NB4 (cell line): ENCODE measurements around the gene CCL8.
A peak's percentile ranks its signal among the peaks of the same experiment; 100 is the strongest.

Experiments
- DNase-seq: peaks from one replicate; pipeline ENCODE4 v3.0.0; 2010; ENCODE audit warnings: low read depth
- H3K4me3 ChIP-seq: one replicate; pipeline ENCODE4 v1.5.1; 2011; ENCODE audit warnings: mild to moderate bottlenecking, low read depth, low read length, moderate library complexity
- MYC ChIP-seq: IDR thresholded peaks from 2 replicates; pipeline ENCODE4 v1.6.1; 2011; ENCODE audit warnings: low read depth, low read length
- POLR2A ChIP-seq: IDR thresholded peaks from 2 replicates; pipeline ENCODE4 v1.6.1; 2011; ENCODE audit warnings: mild to moderate bottlenecking; ENCODE audit not compliant: insufficient read length; ENCODE audit errors: extremely low read depth
- TF ChIP-seq, protein P1 (sequence below): IDR thresholded peaks from one replicate; pipeline ENCODE4 v1.5.1; 2012; ENCODE audit warnings: low read depth, low read length
- TF ChIP-seq, protein P2 (sequence below): IDR thresholded peaks from 2 replicates; pipeline ENCODE4 v1.6.1; 2011; ENCODE audit warnings: low read depth, low read length

Gene CCL8

DNA sequence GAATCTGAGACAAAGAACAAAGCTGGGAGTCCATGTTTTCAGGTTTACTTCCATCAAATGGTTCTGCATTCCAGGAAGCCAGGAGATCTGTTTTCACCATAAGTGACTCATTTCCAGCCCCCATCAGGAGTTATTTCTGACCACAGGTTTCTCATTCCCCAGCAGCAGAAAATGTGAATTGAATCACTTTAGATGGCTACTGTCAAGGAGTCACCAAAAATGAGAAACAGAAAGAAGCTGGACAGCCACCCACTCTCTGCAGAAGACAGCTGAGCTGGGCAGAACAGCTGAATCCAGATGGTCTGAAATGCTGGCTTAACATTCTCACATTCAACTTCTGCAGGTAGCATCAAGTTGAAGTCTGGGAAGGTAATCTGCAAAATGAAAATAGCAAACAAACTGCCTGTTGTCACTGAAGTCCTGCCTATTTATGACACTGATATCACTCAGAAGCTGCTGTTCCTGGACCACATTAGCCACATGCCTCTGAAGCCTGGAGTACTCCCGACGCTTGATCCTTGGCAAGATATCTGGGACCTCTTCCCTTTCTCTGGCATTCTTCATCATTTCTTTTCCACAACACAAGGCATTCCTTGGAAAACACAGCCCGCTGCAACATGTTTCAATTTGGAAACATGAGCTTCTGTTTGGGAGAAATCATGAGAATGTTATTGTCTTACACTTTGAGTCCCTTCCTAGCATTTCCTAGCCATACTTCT is 18.4 kb upstream of the CCL8 start:
- DNase-seq, result peak; percentile 17
- TF ChIP-seq MYC, result no peak
- TF ChIP-seq, protein P1, sequence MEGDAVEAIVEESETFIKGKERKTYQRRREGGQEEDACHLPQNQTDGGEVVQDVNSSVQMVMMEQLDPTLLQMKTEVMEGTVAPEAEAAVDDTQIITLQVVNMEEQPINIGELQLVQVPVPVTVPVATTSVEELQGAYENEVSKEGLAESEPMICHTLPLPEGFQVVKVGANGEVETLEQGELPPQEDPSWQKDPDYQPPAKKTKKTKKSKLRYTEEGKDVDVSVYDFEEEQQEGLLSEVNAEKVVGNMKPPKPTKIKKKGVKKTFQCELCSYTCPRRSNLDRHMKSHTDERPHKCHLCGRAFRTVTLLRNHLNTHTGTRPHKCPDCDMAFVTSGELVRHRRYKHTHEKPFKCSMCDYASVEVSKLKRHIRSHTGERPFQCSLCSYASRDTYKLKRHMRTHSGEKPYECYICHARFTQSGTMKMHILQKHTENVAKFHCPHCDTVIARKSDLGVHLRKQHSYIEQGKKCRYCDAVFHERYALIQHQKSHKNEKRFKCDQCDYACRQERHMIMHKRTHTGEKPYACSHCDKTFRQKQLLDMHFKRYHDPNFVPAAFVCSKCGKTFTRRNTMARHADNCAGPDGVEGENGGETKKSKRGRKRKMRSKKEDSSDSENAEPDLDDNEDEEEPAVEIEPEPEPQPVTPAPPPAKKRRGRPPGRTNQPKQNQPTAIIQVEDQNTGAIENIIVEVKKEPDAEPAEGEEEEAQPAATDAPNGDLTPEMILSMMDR, result no peak
- TF ChIP-seq, protein P2, sequence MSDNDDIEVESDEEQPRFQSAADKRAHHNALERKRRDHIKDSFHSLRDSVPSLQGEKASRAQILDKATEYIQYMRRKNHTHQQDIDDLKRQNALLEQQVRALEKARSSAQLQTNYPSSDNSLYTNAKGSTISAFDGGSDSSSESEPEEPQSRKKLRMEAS, result no peak
- no peak for TF ChIP-seq POLR2A
- no peak overlapping the region for H3K4me3 ChIP-seq

DNA sequence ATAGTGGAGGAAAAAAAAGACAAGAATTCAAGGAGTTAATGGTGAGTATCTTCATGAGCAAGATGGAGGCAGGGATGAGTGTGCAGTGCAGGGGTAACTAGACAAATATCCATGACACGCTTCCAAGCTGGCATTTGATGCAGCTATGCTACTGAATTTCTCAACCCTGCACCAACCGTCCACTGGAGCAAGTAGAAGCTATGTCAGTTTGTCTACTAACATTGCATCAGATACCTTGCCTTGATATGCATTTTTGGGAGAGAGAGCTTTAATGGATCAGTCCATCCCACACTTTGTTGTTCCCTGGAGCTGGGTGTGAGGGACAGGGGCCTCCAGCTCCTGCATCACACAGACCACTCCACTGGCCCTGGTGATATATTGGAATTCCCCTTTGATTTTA is 17.2 kb upstream of the CCL8 start:
- DNase-seq, result no peak
- H3K4me3 ChIP-seq, result no peak overlapping the region
- TF ChIP-seq, protein P1, result no peak
- TF ChIP-seq MYC (no peak), POLR2A (no peak)
- TF ChIP-seq, protein P2, result no peak

DNA sequence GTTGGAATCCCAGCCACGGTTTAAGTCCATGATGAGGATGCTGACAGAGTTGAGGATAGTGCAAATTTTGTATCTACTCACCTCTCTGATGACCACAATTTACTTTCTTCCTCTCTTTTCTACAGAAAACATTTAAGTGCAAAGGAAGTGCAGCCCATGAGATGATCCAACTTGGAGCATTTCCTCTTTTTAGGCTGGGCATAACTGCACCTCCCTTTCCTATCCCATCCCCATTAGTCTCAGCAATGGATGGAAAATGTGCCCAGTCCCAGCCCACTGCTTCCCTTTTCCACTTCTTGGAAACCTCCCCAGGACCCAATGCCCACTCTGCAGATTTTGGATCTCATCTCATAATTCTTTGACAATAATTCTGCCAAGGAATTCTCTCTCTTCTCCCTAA is 16.6 kb upstream of the CCL8 start:
- no peak overlapping the region for H3K4me3 ChIP-seq
- no peak for TF ChIP-seq POLR2A
- TF ChIP-seq, protein P1, result no peak
- no peak for TF ChIP-seq MYC
- TF ChIP-seq, protein P2, result no peak
- no peak for DNase-seq

DNA sequence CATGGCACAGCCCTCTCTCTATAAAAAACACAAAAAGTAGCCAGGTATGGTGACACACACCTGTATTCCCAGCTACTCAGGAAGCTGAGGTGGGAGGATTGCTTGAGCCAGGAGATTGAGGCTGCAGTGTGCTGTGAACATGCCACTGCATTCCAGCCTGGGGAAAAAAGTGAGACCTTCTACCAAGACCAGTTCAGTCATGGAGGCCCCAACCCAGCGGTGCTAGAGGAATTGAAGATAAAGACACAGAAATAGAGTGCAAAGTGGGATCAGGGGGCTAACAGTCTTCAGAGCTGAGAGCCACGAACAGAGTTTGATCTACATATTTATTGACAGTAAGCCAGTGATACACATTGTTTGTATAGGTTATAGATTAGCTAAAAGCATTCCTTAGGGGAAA is 15.6 kb upstream of the CCL8 start:
- TF ChIP-seq, protein P2, result no peak
- TF ChIP-seq POLR2A (no peak), MYC (no peak)
- TF ChIP-seq, protein P1, result no peak
- no peak for DNase-seq
- no peak overlapping the region for H3K4me3 ChIP-seq

DNA sequence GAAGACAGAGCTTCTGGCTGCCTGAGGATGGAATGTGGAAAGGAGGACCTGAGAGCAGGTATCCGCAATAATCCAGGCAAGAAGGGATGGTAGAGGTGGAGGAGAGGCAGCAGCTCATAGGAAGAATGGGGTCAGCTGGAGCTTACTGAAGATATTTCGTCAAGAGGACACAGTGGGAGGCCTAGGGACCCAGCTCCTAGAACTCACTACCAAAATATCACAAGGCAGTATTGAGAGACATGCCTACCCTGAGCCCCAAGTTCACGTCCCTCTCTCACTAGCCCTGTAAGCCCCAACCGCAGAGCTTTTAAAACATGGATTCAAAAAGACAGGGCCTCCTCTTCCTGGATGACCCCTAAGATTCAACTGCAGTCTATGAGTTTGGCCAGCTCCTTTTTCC is 14.2 kb upstream of the CCL8 start:
- no peak overlapping the region for H3K4me3 ChIP-seq
- TF ChIP-seq, protein P2, result no peak
- no peak for TF ChIP-seq MYC
- no peak for TF ChIP-seq POLR2A
- TF ChIP-seq, protein P1, result no peak
- no peak for DNase-seq
